WTC11 (cell line): ENCODE results near the gene ICE2. TPM values are rescaled to one million over a fixed set of nuclear protein-coding genes. Genes with fewer than 3 reads are reported as not detected.

Experiments used
- ATAC-seq: fragments of 200-7000 bp; cut with Tn5 transposase; 2 replicates; pipeline ENCODE4 v1.10.0; 2021; ENCODE audit warnings: mild to moderate bottlenecking, moderate library complexity
- CTCF ChIA-PET: fragments of 300-600 bp; sonication (Branson Sonifier 250); formaldehyde crosslinking; loops from one replicate; lab custom pipeline; 2021; ENCODE audit warnings: antibody characterized with exemption; lab: Charles Lee
- POLR2A ChIA-PET: fragments of 350-600 bp; sonication (Branson Sonifier 250); formaldehyde crosslinking; loops from one replicate; lab custom pipeline; 2021; ENCODE audit warnings: antibody characterized with exemption; lab: Charles Lee
- DNase-seq: peaks from one replicate; pipeline ENCODE4 v3.0.0; 2021; ENCODE audit warnings: low spot score
- H3K27ac Mint-ChIP-seq: 2 replicates; pipeline ENCODE4 v1.8.0; 2021; ENCODE audit warnings: mixed read lengths
- H3K27me3 Mint-ChIP-seq: 2 replicates; pipeline ENCODE4 v1.8.0; 2021; ENCODE audit warnings: low read depth, mild to moderate bottlenecking, moderate library complexity, mixed read lengths
- H3K36me3 Mint-ChIP-seq: 2 replicates; pipeline ENCODE4 v1.8.0; 2021; ENCODE audit warnings: mixed read lengths
- H3K4me1 Mint-ChIP-seq: 2 replicates; pipeline ENCODE4 v1.8.0; 2022; ENCODE audit warnings: mixed read lengths
- H3K4me3 Mint-ChIP-seq: 2 replicates; pipeline ENCODE4 v1.8.0; 2021; ENCODE audit warnings: mild to moderate bottlenecking, moderate library complexity, mixed read lengths
- H3K9me3 Mint-ChIP-seq: 2 replicates; pipeline ENCODE4 v1.8.0; 2021; ENCODE audit warnings: mixed read lengths
- ETV6 ChIP-seq: sonication (generic); formaldehyde crosslinking; IDR thresholded peaks from 2 replicates; pipeline ENCODE4 v1.8.1; 2022; ENCODE audit warnings: mild to moderate bottlenecking, missing genetic modification reagents
- GABPB1 ChIP-seq: sonication (generic); formaldehyde crosslinking; IDR thresholded peaks from 2 replicates; pipeline ENCODE4 v1.8.1; 2023; ENCODE audit warnings: mild to moderate bottlenecking, missing genetic modification reagents
- NFATC4 ChIP-seq: fragments of 250-450 bp; sonication (Bioruptor Pico); IDR thresholded peaks from 2 replicates; pipeline ENCODE4 v1.9.0; 2021; ENCODE audit warnings: mild to moderate bottlenecking
- NR3C1 ChIP-seq: sonication (generic); formaldehyde crosslinking; conservative IDR thresholded peaks from 2 replicates; pipeline ENCODE4 v1.8.1; 2023; ENCODE audit warnings: low read depth, mild to moderate bottlenecking, missing genetic modification reagents
- SMAD3 ChIP-seq: sonication (generic); formaldehyde crosslinking; IDR thresholded peaks from 2 replicates; pipeline ENCODE4 v1.8.0; 2022; ENCODE audit warnings: missing genetic modification reagents, mild to moderate bottlenecking, borderline replicate concordance
- ZNF138 ChIP-seq: sonication (generic); formaldehyde crosslinking; conservative IDR thresholded peaks from 2 replicates; pipeline ENCODE4 v1.8.1; 2022; ENCODE audit warnings: mild to moderate bottlenecking, moderate library complexity, missing genetic modification reagents
- ZNF263 ChIP-seq: sonication (generic); formaldehyde crosslinking; IDR thresholded peaks from 2 replicates; pipeline ENCODE4 v1.8.1; 2022; ENCODE audit warnings: low read depth, mild to moderate bottlenecking, moderate library complexity, missing genetic modification reagents
- total RNA-seq: library from RNA; stranded (reverse); gene quantifications from 3 replicates; pipeline ENCODE4 v1.2.3, GENCODE V29; 2021
- TF ChIP-seq, protein P1 (sequence below): fragments of 200-600 bp; IDR thresholded peaks from 2 replicates; pipeline ENCODE4 v1.8.0; 2022; ENCODE audit warnings: antibody characterized with exemption
- TF ChIP-seq, protein P2 (sequence below): sonication (generic); formaldehyde crosslinking; IDR thresholded peaks from 2 replicates; pipeline ENCODE4 v1.8.0; 2022; ENCODE audit warnings: mild to moderate bottlenecking, missing genetic modification reagents
- TF ChIP-seq, protein P3 (sequence below): sonication (generic); formaldehyde crosslinking; IDR thresholded peaks from 2 replicates; pipeline ENCODE4 v1.8.1; 2022; ENCODE audit warnings: missing genetic modification reagents, borderline replicate concordance
- TF ChIP-seq, protein P4 (sequence below): sonication (generic); formaldehyde crosslinking; IDR thresholded peaks from 2 replicates; pipeline ENCODE4 v1.8.1; 2023; ENCODE audit warnings: mild to moderate bottlenecking, missing genetic modification reagents, moderate library complexity
- TF ChIP-seq, protein P5 (sequence below): fragments of 250-450 bp; sonication (Bioruptor Pico); IDR thresholded peaks from 2 replicates; pipeline ENCODE4 v1.9.0; 2021; ENCODE audit warnings: mild to moderate bottlenecking
- TF ChIP-seq, protein P6 (sequence below): fragments of 250-450 bp; sonication (Bioruptor Pico); IDR thresholded peaks from 2 replicates; pipeline ENCODE4 v2.1.2; 2022; ENCODE audit warnings: mild to moderate bottlenecking, moderate library complexity
- TF ChIP-seq, protein P7 (sequence below): sonication (generic); formaldehyde crosslinking; conservative IDR thresholded peaks from 2 replicates; pipeline ENCODE4 v1.8.1; 2022; ENCODE audit warnings: mild to moderate bottlenecking, missing genetic modification reagents
- TF ChIP-seq, protein P8 (sequence below): sonication (generic); formaldehyde crosslinking; IDR thresholded peaks from 2 replicates; pipeline ENCODE4 v1.8.1; 2022; ENCODE audit warnings: mild to moderate bottlenecking, missing genetic modification reagents, moderate library complexity, borderline replicate concordance
- TF ChIP-seq, protein P9 (sequence below): sonication (generic); formaldehyde crosslinking; IDR thresholded peaks from 2 replicates; pipeline ENCODE4 v1.8.1; 2023; ENCODE audit warnings: mild to moderate bottlenecking, missing genetic modification reagents
- TF ChIP-seq, protein P10 (sequence below): sonication (generic); formaldehyde crosslinking; IDR thresholded peaks from 2 replicates; pipeline ENCODE4 v1.8.0; 2022; ENCODE audit warnings: mild to moderate bottlenecking, missing genetic modification reagents

The ICE2 gene
- total RNA-seq, 1 experiment from 2014 or later = 76.9 TPM

DNA sequence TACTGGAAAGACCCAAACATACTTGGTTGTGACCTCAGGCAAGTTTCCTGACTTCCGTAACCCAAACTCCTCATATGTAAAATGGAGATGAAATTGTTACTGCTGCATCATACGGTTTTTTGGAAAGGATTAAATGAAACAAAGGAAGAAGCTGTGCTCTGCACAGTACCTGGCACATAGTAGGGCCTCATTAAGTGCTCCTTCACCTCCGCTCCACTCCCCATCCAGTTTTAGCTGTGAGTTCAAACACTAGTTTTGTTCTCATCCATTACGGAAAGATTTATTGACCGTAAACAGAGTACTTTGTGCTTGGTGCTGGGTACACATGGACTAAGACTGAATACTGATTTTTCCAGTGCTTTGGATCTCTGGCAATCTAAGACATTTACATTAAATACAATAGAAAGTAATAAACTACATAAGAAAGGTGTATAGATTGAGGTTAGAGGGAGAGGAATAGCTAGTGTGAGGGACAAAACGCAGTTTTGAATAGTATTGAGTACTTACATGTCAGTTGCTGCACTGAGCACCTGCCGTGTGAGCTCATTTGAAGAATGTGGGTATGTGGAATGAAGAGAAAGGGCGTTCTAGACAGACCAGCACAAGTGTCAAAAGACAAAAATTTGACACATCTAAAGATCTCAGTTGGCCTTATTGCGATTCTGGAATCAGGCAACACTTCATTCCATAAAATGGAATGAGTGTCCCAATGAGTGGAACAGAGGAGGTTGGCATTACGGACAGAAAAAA is 594 bp upstream of the ICE2 start:
- Mint-ChIP-seq H3K9me3 (no peaks in the 10 kb centered on the region), H3K27ac (peak overlapping the region; percentile 98), H3K27me3 (no peaks in the 10 kb centered on the region), H3K36me3 (peaks cover 5% of the 10 kb centered on the region), H3K4me1 (peaks cover 23% of the 10 kb centered on the region), H3K4me3 (peak overlapping the region; percentile 99)
- ChIA-PET CTCF (interaction anchor here (0.5 to 0.9 kb wide), 2 partner anchors 41 to 398 kb away, joined by 3 read pairs; no protein-coding TSS in a partner anchor), POLR2A (interaction anchor here (0.7 kb wide), 1 partner anchor 81 kb away, joined by 3 read pairs; no protein-coding TSS in a partner anchor)
- DNase-seq (no peak), ATAC-seq (no peak)
- TF ChIP-seq, protein P1, sequence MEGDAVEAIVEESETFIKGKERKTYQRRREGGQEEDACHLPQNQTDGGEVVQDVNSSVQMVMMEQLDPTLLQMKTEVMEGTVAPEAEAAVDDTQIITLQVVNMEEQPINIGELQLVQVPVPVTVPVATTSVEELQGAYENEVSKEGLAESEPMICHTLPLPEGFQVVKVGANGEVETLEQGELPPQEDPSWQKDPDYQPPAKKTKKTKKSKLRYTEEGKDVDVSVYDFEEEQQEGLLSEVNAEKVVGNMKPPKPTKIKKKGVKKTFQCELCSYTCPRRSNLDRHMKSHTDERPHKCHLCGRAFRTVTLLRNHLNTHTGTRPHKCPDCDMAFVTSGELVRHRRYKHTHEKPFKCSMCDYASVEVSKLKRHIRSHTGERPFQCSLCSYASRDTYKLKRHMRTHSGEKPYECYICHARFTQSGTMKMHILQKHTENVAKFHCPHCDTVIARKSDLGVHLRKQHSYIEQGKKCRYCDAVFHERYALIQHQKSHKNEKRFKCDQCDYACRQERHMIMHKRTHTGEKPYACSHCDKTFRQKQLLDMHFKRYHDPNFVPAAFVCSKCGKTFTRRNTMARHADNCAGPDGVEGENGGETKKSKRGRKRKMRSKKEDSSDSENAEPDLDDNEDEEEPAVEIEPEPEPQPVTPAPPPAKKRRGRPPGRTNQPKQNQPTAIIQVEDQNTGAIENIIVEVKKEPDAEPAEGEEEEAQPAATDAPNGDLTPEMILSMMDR = no peak
- TF ChIP-seq, protein P2, sequence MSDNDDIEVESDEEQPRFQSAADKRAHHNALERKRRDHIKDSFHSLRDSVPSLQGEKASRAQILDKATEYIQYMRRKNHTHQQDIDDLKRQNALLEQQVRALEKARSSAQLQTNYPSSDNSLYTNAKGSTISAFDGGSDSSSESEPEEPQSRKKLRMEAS (CRISPR knock-in tag) = 0 out of 2 replicates have a peak, but pooled peaks have one; percentile 18
- TF ChIP-seq, protein P3, sequence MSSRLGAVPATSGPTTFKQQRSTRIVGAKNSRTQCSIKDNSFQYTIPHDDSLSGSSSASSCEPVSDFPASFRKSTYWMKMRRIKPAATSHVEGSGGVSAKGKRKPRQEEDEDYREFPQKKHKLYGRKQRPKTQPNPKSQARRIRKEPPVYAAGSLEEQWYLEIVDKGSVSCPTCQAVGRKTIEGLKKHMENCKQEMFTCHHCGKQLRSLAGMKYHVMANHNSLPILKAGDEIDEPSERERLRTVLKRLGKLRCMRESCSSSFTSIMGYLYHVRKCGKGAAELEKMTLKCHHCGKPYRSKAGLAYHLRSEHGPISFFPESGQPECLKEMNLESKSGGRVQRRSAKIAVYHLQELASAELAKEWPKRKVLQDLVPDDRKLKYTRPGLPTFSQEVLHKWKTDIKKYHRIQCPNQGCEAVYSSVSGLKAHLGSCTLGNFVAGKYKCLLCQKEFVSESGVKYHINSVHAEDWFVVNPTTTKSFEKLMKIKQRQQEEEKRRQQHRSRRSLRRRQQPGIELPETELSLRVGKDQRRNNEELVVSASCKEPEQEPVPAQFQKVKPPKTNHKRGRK (CRISPR knock-in tag) = no peak
- TF ChIP-seq ZNF263 (CRISPR knock-in tag) (no peak), ETV6 (CRISPR knock-in tag) (no peak), ZNF138 (CRISPR knock-in tag) (no peak), GABPB1 (CRISPR knock-in tag) (peak; percentile 6; the same call in 1 of the 2 replicates), NFATC4 (no peak)
- TF ChIP-seq, protein P4, sequence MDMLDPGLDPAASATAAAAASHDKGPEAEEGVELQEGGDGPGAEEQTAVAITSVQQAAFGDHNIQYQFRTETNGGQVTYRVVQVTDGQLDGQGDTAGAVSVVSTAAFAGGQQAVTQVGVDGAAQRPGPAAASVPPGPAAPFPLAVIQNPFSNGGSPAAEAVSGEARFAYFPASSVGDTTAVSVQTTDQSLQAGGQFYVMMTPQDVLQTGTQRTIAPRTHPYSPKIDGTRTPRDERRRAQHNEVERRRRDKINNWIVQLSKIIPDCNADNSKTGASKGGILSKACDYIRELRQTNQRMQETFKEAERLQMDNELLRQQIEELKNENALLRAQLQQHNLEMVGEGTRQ (CRISPR knock-in tag) = no peak
- TF ChIP-seq, protein P5, sequence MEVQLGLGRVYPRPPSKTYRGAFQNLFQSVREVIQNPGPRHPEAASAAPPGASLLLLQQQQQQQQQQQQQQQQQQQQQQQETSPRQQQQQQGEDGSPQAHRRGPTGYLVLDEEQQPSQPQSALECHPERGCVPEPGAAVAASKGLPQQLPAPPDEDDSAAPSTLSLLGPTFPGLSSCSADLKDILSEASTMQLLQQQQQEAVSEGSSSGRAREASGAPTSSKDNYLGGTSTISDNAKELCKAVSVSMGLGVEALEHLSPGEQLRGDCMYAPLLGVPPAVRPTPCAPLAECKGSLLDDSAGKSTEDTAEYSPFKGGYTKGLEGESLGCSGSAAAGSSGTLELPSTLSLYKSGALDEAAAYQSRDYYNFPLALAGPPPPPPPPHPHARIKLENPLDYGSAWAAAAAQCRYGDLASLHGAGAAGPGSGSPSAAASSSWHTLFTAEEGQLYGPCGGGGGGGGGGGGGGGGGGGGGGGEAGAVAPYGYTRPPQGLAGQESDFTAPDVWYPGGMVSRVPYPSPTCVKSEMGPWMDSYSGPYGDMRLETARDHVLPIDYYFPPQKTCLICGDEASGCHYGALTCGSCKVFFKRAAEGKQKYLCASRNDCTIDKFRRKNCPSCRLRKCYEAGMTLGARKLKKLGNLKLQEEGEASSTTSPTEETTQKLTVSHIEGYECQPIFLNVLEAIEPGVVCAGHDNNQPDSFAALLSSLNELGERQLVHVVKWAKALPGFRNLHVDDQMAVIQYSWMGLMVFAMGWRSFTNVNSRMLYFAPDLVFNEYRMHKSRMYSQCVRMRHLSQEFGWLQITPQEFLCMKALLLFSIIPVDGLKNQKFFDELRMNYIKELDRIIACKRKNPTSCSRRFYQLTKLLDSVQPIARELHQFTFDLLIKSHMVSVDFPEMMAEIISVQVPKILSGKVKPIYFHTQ (CRISPR knock-in tag) = no peak

DNA sequence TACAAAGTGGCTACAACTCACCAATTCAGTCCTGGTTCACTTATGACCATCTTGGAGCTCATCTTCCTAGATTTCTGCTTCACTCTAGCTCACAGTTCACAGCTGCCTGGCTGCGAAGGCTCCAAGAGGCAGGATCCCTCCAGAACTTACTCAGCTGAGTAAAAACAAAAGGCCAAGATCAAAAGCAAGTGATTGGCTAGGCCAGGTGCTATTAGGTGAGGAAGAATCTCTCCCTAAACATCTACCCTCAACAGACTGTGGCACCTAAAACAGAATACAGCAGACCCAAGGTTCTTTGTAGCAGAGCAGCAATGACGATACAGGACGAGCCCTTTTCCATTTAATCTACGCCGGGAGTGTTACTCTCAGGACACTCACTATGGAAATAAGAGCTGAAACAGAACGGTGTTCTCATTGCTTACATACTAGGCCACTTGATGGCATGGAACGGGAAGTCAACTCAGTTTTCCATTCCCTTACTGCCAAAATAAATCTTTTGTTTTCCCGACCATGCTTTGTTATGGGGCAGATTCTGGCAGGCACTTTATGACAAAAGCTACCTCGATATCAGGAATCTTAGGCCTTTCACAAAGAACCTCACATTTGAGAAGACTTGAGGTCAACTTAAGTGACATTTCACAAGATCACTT is 901 bp downstream of the ICE2 start:
- CTCF ChIA-PET = interaction anchor here (0.7 to 0.9 kb wide), 3 partner anchors 43 to 439 kb away, joined by 3 to 5 read pairs (median 3); partner anchors contain the start of gene ANXA2
- H3K36me3 Mint-ChIP-seq = peaks cover 18% of the 10 kb centered on the region
- peak overlapping the region; percentile 98 for H3K27ac Mint-ChIP-seq
- H3K9me3 Mint-ChIP-seq = no peaks in the 10 kb centered on the region
- peaks cover 23% of the 10 kb centered on the region for H3K4me1 Mint-ChIP-seq
- 0 out of 2 replicates have a peak, but pooled peaks have one; percentile 2 for ATAC-seq
- POLR2A ChIA-PET = no interaction called here
- no peaks in the 10 kb centered on the region for H3K27me3 Mint-ChIP-seq
- peak overlapping the region; percentile 99 for H3K4me3 Mint-ChIP-seq
- no peak for DNase-seq
- TF ChIP-seq, protein P6, sequence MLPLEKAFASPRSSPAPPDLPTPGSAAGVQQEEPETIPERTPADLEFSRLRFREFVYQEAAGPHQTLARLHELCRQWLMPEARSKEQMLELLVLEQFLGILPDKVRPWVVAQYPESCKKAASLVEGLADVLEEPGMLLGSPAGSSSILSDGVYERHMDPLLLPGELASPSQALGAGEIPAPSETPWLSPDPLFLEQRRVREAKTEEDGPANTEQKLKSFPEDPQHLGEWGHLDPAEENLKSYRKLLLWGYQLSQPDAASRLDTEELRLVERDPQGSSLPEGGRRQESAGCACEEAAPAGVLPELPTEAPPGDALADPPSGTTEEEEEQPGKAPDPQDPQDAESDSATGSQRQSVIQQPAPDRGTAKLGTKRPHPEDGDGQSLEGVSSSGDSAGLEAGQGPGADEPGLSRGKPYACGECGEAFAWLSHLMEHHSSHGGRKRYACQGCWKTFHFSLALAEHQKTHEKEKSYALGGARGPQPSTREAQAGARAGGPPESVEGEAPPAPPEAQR (CRISPR knock-in tag) = no peak
- no peak for TF ChIP-seq ZNF138 (CRISPR knock-in tag)
- TF ChIP-seq ZNF263 (CRISPR knock-in tag) = no peak
- TF ChIP-seq, protein P7, sequence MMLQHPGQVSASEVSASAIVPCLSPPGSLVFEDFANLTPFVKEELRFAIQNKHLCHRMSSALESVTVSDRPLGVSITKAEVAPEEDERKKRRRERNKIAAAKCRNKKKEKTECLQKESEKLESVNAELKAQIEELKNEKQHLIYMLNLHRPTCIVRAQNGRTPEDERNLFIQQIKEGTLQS (CRISPR knock-in tag) = no peak
- no peak for TF ChIP-seq NR3C1 (CRISPR knock-in tag)
- TF ChIP-seq, protein P8, sequence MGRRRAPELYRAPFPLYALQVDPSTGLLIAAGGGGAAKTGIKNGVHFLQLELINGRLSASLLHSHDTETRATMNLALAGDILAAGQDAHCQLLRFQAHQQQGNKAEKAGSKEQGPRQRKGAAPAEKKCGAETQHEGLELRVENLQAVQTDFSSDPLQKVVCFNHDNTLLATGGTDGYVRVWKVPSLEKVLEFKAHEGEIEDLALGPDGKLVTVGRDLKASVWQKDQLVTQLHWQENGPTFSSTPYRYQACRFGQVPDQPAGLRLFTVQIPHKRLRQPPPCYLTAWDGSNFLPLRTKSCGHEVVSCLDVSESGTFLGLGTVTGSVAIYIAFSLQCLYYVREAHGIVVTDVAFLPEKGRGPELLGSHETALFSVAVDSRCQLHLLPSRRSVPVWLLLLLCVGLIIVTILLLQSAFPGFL (CRISPR knock-in tag) = no peak
- TF ChIP-seq, protein P9, sequence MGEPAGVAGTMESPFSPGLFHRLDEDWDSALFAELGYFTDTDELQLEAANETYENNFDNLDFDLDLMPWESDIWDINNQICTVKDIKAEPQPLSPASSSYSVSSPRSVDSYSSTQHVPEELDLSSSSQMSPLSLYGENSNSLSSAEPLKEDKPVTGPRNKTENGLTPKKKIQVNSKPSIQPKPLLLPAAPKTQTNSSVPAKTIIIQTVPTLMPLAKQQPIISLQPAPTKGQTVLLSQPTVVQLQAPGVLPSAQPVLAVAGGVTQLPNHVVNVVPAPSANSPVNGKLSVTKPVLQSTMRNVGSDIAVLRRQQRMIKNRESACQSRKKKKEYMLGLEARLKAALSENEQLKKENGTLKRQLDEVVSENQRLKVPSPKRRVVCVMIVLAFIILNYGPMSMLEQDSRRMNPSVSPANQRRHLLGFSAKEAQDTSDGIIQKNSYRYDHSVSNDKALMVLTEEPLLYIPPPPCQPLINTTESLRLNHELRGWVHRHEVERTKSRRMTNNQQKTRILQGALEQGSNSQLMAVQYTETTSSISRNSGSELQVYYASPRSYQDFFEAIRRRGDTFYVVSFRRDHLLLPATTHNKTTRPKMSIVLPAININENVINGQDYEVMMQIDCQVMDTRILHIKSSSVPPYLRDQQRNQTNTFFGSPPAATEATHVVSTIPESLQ = no peak
- no peak for TF ChIP-seq SMAD3 (CRISPR knock-in tag)
- TF ChIP-seq, protein P10, sequence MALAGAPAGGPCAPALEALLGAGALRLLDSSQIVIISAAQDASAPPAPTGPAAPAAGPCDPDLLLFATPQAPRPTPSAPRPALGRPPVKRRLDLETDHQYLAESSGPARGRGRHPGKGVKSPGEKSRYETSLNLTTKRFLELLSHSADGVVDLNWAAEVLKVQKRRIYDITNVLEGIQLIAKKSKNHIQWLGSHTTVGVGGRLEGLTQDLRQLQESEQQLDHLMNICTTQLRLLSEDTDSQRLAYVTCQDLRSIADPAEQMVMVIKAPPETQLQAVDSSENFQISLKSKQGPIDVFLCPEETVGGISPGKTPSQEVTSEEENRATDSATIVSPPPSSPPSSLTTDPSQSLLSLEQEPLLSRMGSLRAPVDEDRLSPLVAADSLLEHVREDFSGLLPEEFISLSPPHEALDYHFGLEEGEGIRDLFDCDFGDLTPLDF (CRISPR knock-in tag) = no peak
